ENCODE results near the gene TWSG1.

DNA sequence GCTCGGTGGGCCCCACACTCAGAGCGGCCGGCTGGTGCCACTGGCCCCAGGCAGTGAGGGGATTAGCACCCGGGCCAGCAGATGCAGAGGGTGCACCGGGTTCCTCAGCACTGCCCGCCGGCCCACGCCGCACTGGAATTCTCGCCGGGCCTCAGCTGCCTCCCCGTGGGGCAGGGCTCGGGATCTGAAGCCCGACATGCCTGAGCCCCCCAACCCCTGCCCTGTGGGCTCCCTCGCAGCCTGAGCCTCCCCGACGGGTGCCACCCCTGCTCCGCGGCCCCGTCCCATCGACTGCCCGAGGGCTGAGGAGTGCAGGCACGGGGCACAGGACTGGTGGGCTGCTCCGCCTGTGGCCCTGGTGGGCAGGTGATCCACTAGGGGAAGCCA is 37.6 kb upstream of the TWSG1 start:
- TF ChIP-seq TCF7 (CRISPR knock-in tag; IDR thresholded peaks at IDR 0.05; ENCODE audit: low read depth) (no peak), CTCF (IDR thresholded peaks at IDR 0.05) (no peak)
- TF ChIP-seq, protein P1, sequence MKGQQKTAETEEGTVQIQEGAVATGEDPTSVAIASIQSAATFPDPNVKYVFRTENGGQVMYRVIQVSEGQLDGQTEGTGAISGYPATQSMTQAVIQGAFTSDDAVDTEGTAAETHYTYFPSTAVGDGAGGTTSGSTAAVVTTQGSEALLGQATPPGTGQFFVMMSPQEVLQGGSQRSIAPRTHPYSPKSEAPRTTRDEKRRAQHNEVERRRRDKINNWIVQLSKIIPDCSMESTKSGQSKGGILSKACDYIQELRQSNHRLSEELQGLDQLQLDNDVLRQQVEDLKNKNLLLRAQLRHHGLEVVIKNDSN (CRISPR knock-in tag; IDR thresholded peaks at IDR 0.05), result no peak
